HFF-Myc (cell line): ENCODE data around the gene GFRA1.

Source experiments
- DNase-seq: peaks from one replicate; pipeline ENCODE4 v3.0.0-alpha.2; 2011; ENCODE audit warnings: low read depth; ENCODE audit errors: extremely low read depth
- H3K4me3 ChIP-seq: replicated peaks from 2 replicates; pipeline ENCODE4 v1.5.1; 2011; ENCODE audit warnings: low read depth, mild to moderate bottlenecking, control low read depth, low read length
- TF ChIP-seq, protein P1 (sequence below): IDR thresholded peaks from 2 replicates; pipeline ENCODE4 v1.5.1; 2012; ENCODE audit warnings: mild to moderate bottlenecking, low read depth, low read length, control low read depth; ENCODE audit errors: missing control alignments

The GFRA1 gene

DNA sequence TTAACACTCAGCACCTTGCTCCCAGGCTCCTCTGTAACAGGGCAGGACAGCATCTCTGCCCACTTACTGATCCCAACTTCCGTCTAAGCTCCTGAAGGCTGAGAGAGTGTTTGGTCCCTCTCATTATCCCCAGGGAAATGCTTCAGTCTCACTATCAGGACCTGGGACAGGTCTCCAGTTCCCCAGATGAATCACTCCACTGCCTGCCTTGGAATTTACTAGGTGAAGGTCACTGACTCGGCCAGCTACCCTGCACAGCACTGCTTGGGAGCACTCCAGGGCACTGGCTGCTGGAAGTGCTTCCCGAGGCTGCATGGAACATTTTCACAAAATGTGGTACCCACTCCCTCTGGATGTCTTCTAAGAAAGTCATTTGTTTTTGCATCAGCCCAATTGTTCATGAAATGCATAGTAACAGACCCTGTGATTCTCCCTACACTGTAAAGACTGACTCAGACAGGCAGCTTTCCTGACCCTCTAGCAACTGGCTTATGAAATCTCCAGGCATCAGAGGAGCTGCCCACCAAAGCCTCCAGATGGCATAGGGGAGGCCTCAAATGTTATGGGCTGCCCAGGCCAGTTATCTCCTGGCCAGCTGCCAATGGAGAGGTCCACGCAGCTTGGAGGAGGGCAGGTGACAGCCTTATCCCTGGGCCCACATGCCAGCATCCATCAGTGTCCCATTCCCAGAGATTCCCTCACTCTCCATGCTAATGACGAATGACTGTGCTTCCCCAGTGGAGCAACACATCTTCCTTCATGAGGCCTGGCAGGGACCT, 89.1 kb downstream of the GFRA1 start:
- H3K4me3 ChIP-seq = no peak overlapping the region
- TF ChIP-seq, protein P1, sequence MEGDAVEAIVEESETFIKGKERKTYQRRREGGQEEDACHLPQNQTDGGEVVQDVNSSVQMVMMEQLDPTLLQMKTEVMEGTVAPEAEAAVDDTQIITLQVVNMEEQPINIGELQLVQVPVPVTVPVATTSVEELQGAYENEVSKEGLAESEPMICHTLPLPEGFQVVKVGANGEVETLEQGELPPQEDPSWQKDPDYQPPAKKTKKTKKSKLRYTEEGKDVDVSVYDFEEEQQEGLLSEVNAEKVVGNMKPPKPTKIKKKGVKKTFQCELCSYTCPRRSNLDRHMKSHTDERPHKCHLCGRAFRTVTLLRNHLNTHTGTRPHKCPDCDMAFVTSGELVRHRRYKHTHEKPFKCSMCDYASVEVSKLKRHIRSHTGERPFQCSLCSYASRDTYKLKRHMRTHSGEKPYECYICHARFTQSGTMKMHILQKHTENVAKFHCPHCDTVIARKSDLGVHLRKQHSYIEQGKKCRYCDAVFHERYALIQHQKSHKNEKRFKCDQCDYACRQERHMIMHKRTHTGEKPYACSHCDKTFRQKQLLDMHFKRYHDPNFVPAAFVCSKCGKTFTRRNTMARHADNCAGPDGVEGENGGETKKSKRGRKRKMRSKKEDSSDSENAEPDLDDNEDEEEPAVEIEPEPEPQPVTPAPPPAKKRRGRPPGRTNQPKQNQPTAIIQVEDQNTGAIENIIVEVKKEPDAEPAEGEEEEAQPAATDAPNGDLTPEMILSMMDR = no peak
- DNase-seq = peak; percentile 24

DNA sequence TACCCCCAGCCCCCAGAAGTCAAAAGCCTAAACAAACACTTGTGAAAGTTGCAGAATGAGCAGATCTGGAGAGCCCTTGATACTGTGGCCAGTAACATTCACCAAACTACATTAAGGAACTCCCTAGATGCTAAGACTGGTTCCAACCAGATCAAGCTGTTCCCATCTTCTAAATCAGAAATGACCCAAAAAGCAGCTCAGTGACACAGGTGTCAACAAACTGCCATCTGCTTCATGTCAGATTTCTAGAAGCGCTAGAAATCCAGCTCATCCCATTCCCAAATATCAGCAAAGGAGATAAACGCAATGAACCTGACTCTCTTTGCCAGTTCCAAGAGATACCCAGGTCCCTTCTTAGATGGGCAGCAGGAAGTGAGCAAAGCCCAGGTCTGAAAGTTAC, 90.6 kb downstream of the GFRA1 start:
- no peak for DNase-seq
- TF ChIP-seq, protein P1 = no peak
- H3K4me3 ChIP-seq = no peak overlapping the region

DNA sequence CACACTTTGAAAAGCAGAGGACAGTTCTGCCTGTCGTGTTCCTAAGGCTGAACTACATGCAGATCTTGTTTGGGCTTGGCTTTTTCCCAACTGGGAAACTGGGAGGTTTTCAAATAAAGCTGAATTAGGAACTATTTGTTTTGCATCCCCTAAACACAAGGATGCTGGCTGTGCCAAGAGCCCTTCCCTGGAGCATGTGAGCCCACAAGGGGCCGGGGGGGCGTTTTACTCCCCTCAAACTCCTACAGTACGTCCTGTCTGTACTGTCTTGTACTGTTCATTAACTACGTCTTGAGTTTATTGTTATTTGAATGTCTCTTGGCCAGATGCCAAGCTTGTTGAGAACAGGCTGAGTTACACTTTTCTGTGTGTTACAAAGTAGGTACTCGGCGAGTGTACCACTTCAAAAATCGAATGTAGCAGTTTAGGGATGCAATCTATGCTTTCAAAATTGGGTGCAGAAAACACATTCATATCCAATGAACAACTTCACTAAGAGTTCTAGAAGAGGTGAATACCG, 94.9 kb downstream of the GFRA1 start:
- no peak overlapping the region for H3K4me3 ChIP-seq
- TF ChIP-seq, protein P1 = no peak

DNA sequence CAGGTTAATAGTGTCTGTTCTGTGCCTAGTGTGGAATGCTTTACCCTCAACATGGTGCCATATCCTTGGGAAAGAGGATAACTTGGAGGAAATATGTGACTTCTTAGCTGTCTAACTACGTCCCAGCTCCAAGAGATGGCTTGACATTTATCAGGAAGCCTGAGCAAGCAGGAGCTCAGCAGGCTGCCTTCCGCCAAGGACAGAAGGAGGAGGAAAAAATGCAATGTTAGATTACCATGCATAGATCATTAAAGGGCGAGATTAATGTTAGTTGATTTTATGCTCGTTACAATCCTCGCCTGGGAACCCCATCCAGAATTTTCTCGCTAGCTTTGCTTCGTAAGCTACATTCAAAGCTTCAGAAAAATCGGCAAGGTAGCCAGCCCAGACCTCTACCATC, 97.8 kb downstream of the GFRA1 start:
- TF ChIP-seq, protein P1 = no peak
- no peak overlapping the region for H3K4me3 ChIP-seq
- DNase-seq = no peak

More for the DNA sequence above, 94.9 kb downstream of the GFRA1 start:
- no peak for DNase-seq

DNA sequence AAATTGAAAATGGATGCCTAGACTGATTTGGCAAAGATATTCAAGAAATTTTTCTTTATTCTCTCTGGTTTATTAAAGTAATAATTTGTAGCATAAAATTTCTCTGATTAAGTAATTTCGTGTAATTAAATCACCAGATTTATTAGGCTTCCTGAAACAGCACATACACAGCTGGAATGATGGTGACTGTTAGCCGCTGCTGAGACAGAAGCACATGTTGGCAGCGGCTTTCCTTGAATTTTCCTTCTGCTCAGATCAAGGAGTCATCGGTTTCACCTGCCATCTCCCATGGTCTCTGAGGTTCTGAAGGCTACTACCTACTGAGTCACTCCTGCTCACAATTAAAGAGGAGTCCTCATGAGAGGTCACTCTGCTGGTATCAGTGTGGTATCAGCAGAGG, 101.5 kb downstream of the GFRA1 start:
- H3K4me3 ChIP-seq = no peak overlapping the region
- no peak for DNase-seq
- TF ChIP-seq, protein P1 = no peak

DNA sequence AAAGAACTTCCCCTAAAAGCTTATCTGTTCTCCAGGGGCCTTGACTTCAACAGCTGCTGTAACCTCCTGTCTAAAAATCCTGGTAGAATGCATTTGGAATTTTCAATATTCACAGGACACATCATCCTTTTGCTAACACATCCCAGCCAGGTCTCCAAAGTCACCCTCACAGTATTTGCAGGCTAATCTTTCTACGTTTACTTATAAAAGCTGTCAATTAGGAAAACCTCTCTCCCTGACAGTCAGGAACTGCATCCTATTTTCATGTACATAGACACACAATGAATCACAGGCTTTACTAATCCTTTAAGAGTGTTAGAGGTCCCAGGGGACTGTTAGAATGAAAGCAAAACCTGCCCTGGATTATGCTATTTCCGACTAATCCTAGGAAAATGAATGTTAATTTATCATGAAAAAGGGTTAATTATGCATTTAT, 102.2 kb downstream of the GFRA1 start:
- DNase-seq = no peak

More for the DNA sequence above, 102.2 kb downstream of the GFRA1 start:
- H3K4me3 ChIP-seq = no peak overlapping the region
- TF ChIP-seq, protein P1 = no peak
